ENCODE results near the gene RASAL2. TPM values are rescaled to one million over a fixed set of nuclear protein-coding genes. Genes with fewer than 3 reads are reported as not detected.

RASAL2 gene
- total and polyA plus RNA-seq, 9 of the 15 experiments (the other 6 are each of a cell fraction or from before 2014, with no cell fraction given): 0.13 to 1.0 (median 0.62) TPM

GRCh38 chr1:178093951-178094738 lies at the start of gene RASAL2 (continued):
- TF ChIP-seq HMGN3 (IDR thresholded peaks at IDR 0.05; ENCODE audit: borderline replicate concordance, extremely low read depth, insufficient read length, low read depth, low read length) (peak; percentile 59), PRDM10 (IDR thresholded peaks at IDR 0.05; ENCODE audit: partially characterized antibody) (peak; percentile 5), ETV1 (tag; conservative IDR thresholded peaks at IDR 0.05; ENCODE audit: low read depth) (no peak), ARID4B (CRISPR knock-in tag; IDR thresholded peaks at IDR 0.05) (peak; percentile 10; the same call in 1 of the 2 replicates), XRCC5 (IDR thresholded peaks at IDR 0.05; ENCODE audit: low read depth, low read length) (no peak), EZH2 (IDR thresholded peaks at IDR 0.05; ENCODE audit: borderline replicate concordance, low read depth, low read length) (0 out of 2 replicates have a peak, but pooled peaks have one; percentile 73), E2F3 (CRISPR knock-in tag; IDR thresholded peaks at IDR 0.05) (0 out of 2 replicates have a peak, but pooled peaks have one; percentile 30), ZNF398 (CRISPR knock-in tag; IDR thresholded peaks at IDR 0.05) (no peak), CBFA2T3 (IDR thresholded peaks at IDR 0.05) (no peak), YY1 (IDR thresholded peaks at IDR 0.05; ENCODE audit: borderline replicate concordance in 1 of 3, control insufficient read depth in 1 of 3, extremely low read depth in 1 of 3, insufficient read depth in 3 of 3, insufficient read length in 1 of 3, insufficient replicate concordance in 2 of 3, low read depth in 1 of 3, low read length in 2 of 3) (peak in 1 of 3 experiments; percentile 4), ZNF395 (CRISPR knock-in tag; IDR thresholded peaks at IDR 0.05) (0 out of 2 replicates have a peak, but pooled peaks have one; percentile 8), EGR1 (conservative IDR thresholded peaks at IDR 0.05) (0 out of 2 replicates have a peak, but pooled peaks have one; percentile 3), RBBP5 (IDR thresholded peaks at IDR 0.05; ENCODE audit: borderline replicate concordance, insufficient read depth, low read length, poor library complexity, severe bottlenecking) (peak; percentile 33)

All from K562 (cell line).